Fibroblast of skin of scalp (primary cell): ENCODE measurements around the gene MAP3K7CL.

Source experiments
- DNase-seq: peaks from one replicate; pipeline ENCODE4 v3.0.0-alpha.2; 2013

The MAP3K7CL gene

DNA sequence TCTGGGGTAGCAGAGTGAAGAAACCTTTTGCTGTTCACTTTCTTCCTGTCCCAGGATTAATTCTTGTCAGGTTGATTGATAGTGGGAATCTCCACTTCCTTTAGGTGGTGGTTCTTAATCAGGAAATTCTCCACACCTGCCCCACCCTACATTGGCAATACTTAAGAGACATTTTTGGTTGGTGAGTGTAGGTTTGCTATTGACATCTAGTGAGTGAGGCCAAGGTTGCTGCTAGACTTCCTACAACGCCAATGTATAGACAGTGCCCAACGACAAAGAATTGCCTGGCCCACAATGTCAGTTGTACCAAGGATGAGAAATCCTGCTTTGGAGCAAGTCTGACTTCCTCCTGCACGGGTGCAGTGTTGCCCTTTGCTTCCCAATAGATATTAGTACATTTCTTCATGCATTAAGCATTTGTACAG lies 38.5 kb downstream of the MAP3K7CL start:
- DNase-seq, result no peak

DNA sequence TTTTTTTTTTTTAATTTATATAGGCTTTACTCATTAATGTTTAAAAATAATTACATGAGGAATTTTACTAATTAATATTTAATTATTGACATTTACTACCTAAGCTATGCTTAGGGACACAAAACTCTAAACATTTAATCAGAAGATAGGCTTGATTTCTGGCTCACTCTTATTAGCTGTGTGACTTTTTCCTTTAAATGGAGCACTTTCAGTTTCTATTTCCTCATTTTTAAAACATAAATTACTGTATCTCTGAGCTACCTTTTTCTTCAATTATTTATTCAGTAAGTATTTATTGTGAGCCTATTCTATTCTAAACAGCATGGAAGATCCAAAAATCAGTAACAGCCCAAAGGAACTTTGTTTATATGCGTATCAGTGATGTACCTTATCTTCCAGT lies 40.5 kb downstream of the MAP3K7CL start:
- no peak for DNase-seq

GRCh38 chr21:29172282-29172681 lies 41.8 kb downstream of the MAP3K7CL start:
- no peak for DNase-seq

DNA sequence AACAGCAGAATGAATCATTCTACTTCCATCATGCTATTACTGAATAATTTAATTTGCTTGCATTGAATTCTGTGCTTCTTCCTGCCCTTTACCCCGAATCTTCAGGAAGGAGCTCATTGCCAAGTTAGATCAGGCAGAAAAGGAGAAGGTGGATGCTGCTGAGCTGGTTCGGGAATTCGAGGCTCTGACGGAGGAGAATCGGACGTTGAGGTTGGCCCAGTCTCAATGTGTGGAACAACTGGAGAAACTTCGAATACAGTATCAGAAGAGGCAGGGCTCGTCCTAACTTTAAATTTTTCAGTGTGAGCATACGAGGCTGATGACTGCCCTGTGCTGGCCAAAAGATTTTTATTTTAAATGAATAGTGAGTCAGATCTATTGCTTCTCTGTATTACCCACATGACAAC lies 44.2 kb downstream of the MAP3K7CL start:
- DNase-seq, result no peak

DNA sequence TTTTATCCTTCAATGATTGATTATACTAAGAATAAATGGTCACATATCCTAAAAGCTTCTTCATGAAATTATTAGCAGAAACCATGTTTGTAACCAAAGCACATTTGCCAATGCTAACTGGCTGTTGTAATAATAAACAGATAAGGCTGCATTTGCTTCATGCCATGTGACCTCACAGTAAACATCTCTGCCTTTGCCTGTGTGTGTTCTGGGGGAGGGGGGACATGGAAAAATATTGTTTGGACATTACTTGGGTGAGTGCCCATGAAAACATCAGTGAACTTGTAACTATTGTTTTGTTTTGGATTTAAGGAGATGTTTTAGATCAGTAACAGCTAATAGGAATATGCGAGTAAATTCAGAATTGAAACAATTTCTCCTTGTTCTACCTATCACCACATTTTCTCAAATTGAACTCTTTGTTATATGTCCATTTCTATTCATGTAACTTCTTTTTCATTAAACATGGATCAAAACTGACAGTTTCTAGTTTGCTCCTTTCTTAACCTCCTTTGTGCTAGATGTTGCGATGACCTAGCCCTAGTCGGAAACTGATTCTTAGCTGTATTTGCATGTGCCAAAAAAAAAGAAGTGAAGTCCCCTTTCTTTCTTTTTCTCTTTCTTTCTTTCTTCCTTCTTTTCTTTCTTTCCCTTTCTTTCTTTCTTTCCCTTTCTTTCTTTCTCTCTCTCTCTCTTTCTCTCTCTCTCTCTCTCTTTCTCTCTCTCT lies 45.1 kb downstream of the MAP3K7CL start:
- peak; percentile 57 for DNase-seq

DNA sequence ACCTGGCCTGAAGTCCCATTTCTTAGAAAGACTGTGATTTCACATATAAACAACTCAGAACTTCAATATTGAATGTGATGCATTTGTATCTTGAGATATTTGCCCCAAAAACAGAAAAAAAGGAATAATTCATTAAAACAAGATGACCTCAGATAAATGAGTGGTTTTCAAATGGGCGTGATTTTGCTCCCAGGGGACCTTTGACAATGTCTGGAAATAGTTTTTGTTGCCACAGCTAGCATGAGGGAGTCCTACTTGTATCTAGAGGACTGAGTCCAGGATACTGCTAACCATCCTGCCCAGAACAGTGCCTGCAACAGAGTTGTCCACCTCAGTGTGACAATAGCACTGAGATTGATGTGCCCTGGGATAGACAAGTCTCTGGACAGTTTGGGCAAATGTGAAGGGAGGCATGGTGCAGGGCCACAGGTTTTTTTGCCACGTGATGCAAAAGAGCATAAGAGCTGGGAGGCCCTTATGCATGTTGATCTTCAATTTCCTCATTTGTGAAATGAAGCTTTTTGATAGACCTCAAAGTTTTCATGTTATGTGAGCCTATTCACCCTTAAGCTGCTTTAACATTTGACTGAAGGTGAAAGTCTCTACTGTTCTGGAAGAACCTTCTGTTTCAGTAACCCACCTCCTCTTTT lies 46.2 kb downstream of the MAP3K7CL start:
- peak; percentile 57 for DNase-seq

DNA sequence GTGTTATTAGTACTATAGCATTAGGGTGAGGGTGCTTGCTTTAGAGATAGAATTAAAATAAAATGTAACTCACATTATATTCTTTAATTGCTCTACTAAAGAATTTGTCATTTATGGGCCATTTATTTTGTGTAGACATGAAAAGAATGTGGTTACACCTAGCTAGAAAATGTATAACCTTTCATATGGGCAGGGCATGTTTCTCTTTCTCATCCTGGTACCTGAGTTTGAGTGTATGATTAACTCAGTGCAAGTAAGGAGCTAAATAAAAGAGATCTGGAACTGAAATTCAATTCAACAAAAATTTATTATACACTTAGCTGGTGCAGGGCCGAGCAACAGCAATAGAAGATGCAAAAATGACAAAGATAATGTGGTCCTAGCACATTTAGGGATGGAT lies 47.4 kb downstream of the MAP3K7CL start:
- DNase-seq, result no peak

DNA sequence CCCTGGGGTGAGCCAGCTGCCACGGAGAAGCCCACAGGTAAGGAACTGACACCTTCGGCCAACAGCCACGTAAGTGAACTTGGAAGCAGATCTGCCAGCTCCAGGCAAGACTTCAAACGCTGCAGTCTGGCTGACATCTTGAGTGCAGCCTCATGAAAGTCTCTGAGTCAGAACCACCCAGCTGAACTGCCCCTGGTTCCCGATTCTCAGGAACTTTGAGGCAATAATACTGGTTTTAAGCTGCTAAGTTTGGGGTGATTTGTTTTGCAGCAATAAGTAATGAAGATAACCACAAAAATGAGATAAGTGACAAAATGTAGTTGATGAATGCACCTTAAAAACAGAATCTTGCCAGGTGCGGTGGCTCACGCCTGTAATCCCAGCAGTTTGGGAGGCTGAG lies 48.5 kb downstream of the MAP3K7CL start:
- no peak for DNase-seq

- no peak for DNase-seq
Observed at GRCh38 chr21:29179503-29179902, 49.1 kb downstream of the MAP3K7CL start.

DNA sequence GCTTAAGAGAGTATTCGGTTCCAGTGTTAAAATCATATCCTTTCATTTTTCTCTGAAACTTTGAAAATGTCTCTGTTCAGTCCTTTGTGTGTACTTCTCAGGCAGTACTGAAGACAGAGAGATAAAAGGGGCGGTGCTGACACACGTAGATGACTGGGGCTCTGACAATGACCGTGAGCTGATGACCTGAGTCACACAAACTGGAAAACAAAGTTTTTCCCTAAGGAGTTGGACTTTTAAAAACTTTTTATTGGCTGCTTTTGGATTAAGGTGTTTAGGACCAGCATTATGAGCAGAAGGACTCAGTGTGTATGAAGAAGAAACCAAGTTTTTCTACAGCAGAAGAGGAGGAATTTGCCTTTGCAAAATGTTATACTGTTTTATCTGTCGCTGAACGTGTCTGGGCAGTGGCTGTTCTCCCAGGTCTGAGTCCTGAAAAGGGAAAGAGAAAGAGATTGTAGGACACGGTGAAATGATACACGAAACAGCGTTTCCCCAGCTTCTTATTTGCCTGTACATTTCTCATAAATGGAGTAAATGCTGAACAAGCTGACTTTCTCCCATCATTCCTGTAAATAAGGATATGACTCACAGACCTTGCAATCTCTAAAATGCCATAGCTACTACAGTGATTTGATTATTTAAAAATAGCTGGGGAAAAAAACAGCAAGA lies 51.5 kb downstream of the MAP3K7CL start:
- DNase-seq, result peak; percentile 91

DNA sequence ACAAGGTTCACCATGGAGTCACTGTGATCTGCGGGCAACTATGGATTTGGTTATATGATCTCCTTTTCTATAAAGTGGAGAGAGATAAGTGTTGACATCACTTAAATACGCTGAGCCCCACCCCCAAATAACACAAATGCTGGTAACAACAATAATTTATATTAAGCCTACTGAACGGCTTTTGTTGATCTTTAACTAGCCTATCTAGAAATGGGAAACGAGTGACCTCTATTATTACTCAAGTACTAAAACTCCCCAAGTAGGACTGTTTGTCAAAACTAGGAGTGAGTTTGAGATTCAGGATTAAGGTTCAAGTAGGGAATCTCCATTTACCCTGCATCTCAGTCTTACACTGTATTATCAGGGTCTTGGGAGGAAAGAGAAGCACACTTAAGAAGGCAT lies 52.2 kb downstream of the MAP3K7CL start:
- DNase-seq, result no peak

- DNase-seq, result no peak
Observed at GRCh38 chr21:29184037-29184436, 53.6 kb downstream of the MAP3K7CL start.

- peak; percentile 39 for DNase-seq
Observed at GRCh38 chr21:29185172-29185571, 54.7 kb downstream of the MAP3K7CL start.

DNA sequence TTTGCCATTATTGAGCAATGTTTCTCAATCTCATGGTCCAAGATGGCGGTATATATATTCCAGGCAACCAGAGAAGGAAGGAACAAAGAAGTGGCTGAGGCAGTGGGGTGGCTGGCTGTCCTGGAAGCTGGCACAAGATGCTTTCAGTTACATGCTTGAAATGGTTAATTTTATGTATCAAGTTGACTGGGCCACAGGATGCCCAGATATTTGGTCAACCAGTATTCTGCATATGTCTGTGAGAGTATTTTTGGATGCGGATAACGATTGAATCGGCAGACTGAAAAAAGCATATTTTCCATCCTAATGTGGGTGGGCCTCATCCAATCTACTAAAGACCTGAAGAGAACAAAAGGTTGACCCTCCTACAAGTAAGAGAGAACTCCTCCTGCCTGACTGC lies 55.2 kb downstream of the MAP3K7CL start:
- DNase-seq, result no peak

GRCh38 chr21:29186246-29186645 lies 55.8 kb downstream of the MAP3K7CL start:
- DNase-seq, result no peak

DNA sequence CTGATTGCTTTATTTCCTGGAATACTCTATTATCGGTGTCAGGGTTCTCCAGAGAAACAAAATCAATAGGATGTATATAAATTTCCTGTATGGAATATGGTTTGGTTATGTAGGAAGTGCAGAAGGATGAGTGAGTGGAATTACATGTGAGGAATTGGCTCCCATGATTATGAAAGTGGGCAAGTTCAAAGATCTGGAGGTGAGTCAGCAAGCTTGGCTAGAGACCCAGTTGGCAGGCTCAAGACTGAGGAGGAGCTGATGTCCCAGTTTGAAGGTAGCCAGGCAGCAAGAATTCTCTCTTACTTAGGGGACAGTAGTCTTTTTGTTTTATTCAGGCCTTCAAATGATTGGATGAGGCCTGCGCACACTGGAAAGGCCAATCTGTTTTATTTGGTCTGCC lies 57.5 kb downstream of the MAP3K7CL start:
- peak; percentile 89 for DNase-seq

DNA sequence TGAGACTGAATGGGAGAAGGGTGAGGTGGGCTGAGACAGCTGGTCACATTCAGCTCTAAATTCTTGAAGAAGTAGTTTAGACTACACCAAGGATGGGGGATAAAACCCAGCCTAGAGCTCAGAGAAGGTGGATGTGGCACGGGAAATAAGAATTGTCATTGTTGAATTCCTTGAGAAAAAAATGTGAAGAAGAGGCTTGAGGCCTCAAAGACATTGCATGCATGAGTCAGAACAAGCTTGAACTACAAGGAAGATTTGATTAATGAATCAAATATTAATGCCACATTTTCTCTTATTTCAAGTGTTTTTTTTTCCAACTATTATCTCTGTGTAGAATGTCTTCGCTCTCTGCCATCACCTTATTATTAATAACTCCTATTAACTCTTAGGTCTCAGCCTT lies 58.9 kb downstream of the MAP3K7CL start:
- DNase-seq, result peak; percentile 77

- peak; percentile 84 for DNase-seq
Observed at GRCh38 chr21:29190923-29191331, 60.5 kb downstream of the MAP3K7CL start.

GRCh38 chr21:29193072-29193471 lies 62.6 kb downstream of the MAP3K7CL start:
- peak; percentile 67 for DNase-seq

- no peak for DNase-seq
Observed at GRCh38 chr21:29193901-29194300, 63.5 kb downstream of the MAP3K7CL start.

DNA sequence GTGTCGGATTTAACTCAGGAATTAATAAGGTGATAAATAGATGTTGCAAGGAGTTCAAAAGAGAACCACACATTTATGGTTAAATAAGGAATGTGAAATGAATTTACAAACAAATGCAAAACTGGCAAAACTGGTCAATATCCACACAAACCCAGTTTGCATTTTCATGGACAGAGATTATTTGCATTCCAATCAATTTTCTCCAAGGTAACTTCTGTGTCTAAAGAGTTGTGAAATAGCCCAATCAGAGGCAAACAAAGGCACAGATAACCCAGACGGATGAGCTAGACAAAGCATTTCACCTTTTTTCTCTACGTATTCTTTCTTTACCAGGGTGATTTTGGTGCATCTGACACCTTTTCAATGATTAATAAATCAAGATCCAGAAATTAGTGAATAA lies 63.9 kb downstream of the MAP3K7CL start:
- no peak for DNase-seq

GRCh38 chr21:29194847-29195246 lies 64.4 kb downstream of the MAP3K7CL start:
- no peak for DNase-seq

- peak; percentile 86 for DNase-seq
Observed at GRCh38 chr21:29195981-29196669, 65.7 kb downstream of the MAP3K7CL start.
